H1 (cell line): ENCODE data around the gene IZUMO4. TPM values are rescaled to one million over a fixed set of nuclear protein-coding genes. Genes with fewer than 3 reads are reported as not detected.

Experiments used
- CTCF ChIA-PET: fragments of 300-600 bp; sonication (Branson Sonifier 250); formaldehyde crosslinking; loops from one replicate; lab custom pipeline; 2021; ENCODE audit not compliant: partially characterized antibody; lab: Charles Lee
- POLR2A ChIA-PET: fragments of 300-600 bp; sonication (Branson Sonifier 250); formaldehyde crosslinking; loops from one replicate; lab custom pipeline; 2021; ENCODE audit warnings: inconsistent platforms; ENCODE audit not compliant: partially characterized antibody; lab: Charles Lee
- DNase-seq, 2 experiments: peaks; one replicate each; pipeline versions ENCODE4 v3.0.0 to v3.0.0-alpha.2; 2010 to 2022; ENCODE audit warnings: low spot score in 2 of 2, low read depth in 1 of 2, mixed read lengths in 1 of 2
- FAIRE-seq: peaks from 2 replicates; lab custom pipeline; 2011; peaks lifted over from hg19 to GRCh38; lab: Jason Lieb, UNC
- H2AFZ ChIP-seq: 2 replicates; pipeline ENCODE4 v1.8.1; 2012; ENCODE audit warnings: low read length, inconsistent platforms
- H2AK5ac ChIP-seq: 2 replicates; pipeline ENCODE4 v1.6.1; 2013; ENCODE audit warnings: low read depth, low read length
- H2BK120ac ChIP-seq: replicated peaks from 2 replicates; pipeline ENCODE3; 2013; ENCODE audit warnings: low read depth, low read length, inconsistent platforms
- H2BK12ac ChIP-seq: 2 replicates; pipeline ENCODE4 v1.6.1; 2013; ENCODE audit warnings: low read depth, low read length
- H2BK15ac ChIP-seq: 2 replicates; pipeline ENCODE4 v1.6.1; 2013; ENCODE audit warnings: low read length
- H2BK20ac ChIP-seq: 2 replicates; pipeline ENCODE4 v1.6.1; 2013; ENCODE audit warnings: low read length
- H2BK5ac ChIP-seq: 2 replicates; pipeline ENCODE4 v1.6.1; 2013; ENCODE audit warnings: low read depth, low read length
- H3K14ac ChIP-seq: 2 replicates; pipeline ENCODE4 v1.6.1; 2013; ENCODE audit warnings: inconsistent platforms; ENCODE audit not compliant: insufficient read length
- H3K18ac ChIP-seq: 2 replicates; pipeline ENCODE4 v1.6.1; 2013; ENCODE audit warnings: low read length; ENCODE audit errors: extremely low read depth
- H3K23ac ChIP-seq: 2 replicates; pipeline ENCODE4 v1.6.1; 2013; ENCODE audit warnings: inconsistent platforms; ENCODE audit not compliant: insufficient read length
- H3K23me2 ChIP-seq: 2 replicates; pipeline ENCODE4 v1.6.1; 2013; ENCODE audit warnings: low read depth, low read length
- H3K27ac ChIP-seq: 2 replicates; pipeline ENCODE4 v1.6.1; 2011; ENCODE audit warnings: low read depth, low read length, inconsistent platforms
- H3K27me3 ChIP-seq, 4 experiments: replicated peaks in 1 of 4; 1 replicate in 1 of 4; 2 replicates in 3 of 4; pipeline versions ENCODE4 v1.6.1 to v1.8.1; 2011 to 2013; ENCODE audit warnings: low read length in 3 of 4, mild to moderate bottlenecking in 3 of 4, inconsistent platforms in 2 of 4, mixed read lengths in 2 of 4, moderate library complexity in 1 of 4; ENCODE audit not compliant: control insufficient read depth in 3 of 4, insufficient read depth in 3 of 4; ENCODE audit errors: extremely low read depth in 1 of 4
- H3K36me3 ChIP-seq, 4 experiments: 2 replicates each; pipeline versions ENCODE4 v1.6.1 to v1.8.1; 2011 to 2013; ENCODE audit warnings: mild to moderate bottlenecking in 4 of 4, low read length in 3 of 4, moderate library complexity in 2 of 4, control low read depth in 1 of 4, inconsistent platforms in 1 of 4; ENCODE audit not compliant: insufficient read depth in 4 of 4, control insufficient read depth in 2 of 4
- H3K4ac ChIP-seq: replicated peaks from 2 replicates; pipeline ENCODE3; 2013; ENCODE audit warnings: low read length, low read depth, mixed read lengths, inconsistent platforms; ENCODE audit not compliant: insufficient read length
- H3K4me1 ChIP-seq, 4 experiments: replicated peaks in 1 of 4; 1 replicate in 1 of 4; 2 replicates in 3 of 4; pipeline versions ENCODE4 v1.6.1 to v1.8.1; 2011 to 2013; ENCODE audit warnings: low read length in 3 of 4, inconsistent platforms in 2 of 4, mixed read lengths in 1 of 4; ENCODE audit not compliant: insufficient read depth in 4 of 4, control insufficient read depth in 3 of 4
- H3K4me2 ChIP-seq, 2 experiments: 2 replicates each; pipeline versions ENCODE4 v1.6.1 to v1.8.1; 2011 to 2013; ENCODE audit warnings: low read depth in 2 of 2, low read length in 2 of 2, control low read depth in 1 of 2, inconsistent platforms in 1 of 2, mild to moderate bottlenecking in 1 of 2; ENCODE audit not compliant: insufficient read depth in 1 of 2
- H3K4me3 ChIP-seq, 4 experiments: fragments of 200-600, 300-600 bp in 1 of 4; sonication (generic), shearing (Covaris generic), sonication (Bioruptor Twin) in 1 of 4; 2 replicates each; pipeline versions ENCODE4 v1.5.1 to v1.8.1; 2011 to 2016; ENCODE audit warnings: low read length in 4 of 4, low read depth in 3 of 4, control low read depth in 2 of 4, inconsistent platforms in 2 of 4, mild to moderate bottlenecking in 2 of 4, mixed read lengths in 1 of 4, moderate library complexity in 1 of 4; ENCODE audit not compliant: insufficient read depth in 2 of 4; ENCODE audit errors: extremely low read depth in 1 of 4
- H3K56ac ChIP-seq: replicated peaks from 2 replicates; pipeline ENCODE3; 2013; ENCODE audit warnings: low read depth, mild to moderate bottlenecking, mixed read lengths, low read length, inconsistent platforms; ENCODE audit not compliant: insufficient read length
- H3K79me1 ChIP-seq: 2 replicates; pipeline ENCODE4 v1.6.1; 2013; ENCODE audit warnings: low read depth, low read length, control low read depth
- H3K79me2 ChIP-seq, 2 experiments: 2 replicates each; pipeline versions ENCODE4 v1.6.1 to v1.8.1; 2012 to 2013; ENCODE audit warnings: low read length in 2 of 2, mild to moderate bottlenecking in 2 of 2, inconsistent platforms in 1 of 2; ENCODE audit not compliant: insufficient read depth in 2 of 2, control insufficient read depth in 1 of 2
- H3K9ac ChIP-seq, 4 experiments: replicated peaks in 1 of 4; 1 replicate in 1 of 4; 2 replicates in 3 of 4; pipeline versions ENCODE4 v1.6.1 to v1.8.1; 2011 to 2013; ENCODE audit warnings: low read depth in 3 of 4, low read length in 3 of 4, control low read depth in 2 of 4, mild to moderate bottlenecking in 2 of 4, moderate library complexity in 2 of 4, inconsistent platforms in 1 of 4; ENCODE audit errors: extremely low read depth in 1 of 4
- H3K9me3 ChIP-seq, 2 experiments: 2 replicates each; pipeline versions ENCODE4 v1.6.1 to v1.8.1; 2012 to 2013; ENCODE audit warnings: mild to moderate bottlenecking in 2 of 2, moderate library complexity in 2 of 2, control low read depth in 1 of 2, inconsistent platforms in 1 of 2, low read depth in 1 of 2, low read length in 1 of 2, mixed read lengths in 1 of 2; ENCODE audit not compliant: insufficient read depth in 2 of 2
- H4K20me1 ChIP-seq, 2 experiments: replicated peaks in 1 of 2; 2 replicates each; pipeline versions ENCODE3 to v1.8.1; 2011 to 2013; ENCODE audit warnings: inconsistent platforms in 2 of 2, low read length in 2 of 2, mild to moderate bottlenecking in 1 of 2; ENCODE audit not compliant: insufficient read depth in 2 of 2, control insufficient read depth in 1 of 2
- H4K5ac ChIP-seq: 2 replicates; pipeline ENCODE4 v1.6.1; 2013; ENCODE audit warnings: low read length, low read depth, mixed read lengths, inconsistent platforms; ENCODE audit not compliant: insufficient read length
- H4K8ac ChIP-seq: 2 replicates; pipeline ENCODE4 v1.8.0; 2013; ENCODE audit warnings: mild to moderate bottlenecking, moderate library complexity, low read length, inconsistent platforms; ENCODE audit not compliant: insufficient read depth; ENCODE audit errors: extremely low read depth
- H4K91ac ChIP-seq: replicated peaks from 2 replicates; pipeline ENCODE3; 2013; ENCODE audit warnings: low read length, mixed read lengths, inconsistent platforms; ENCODE audit not compliant: insufficient read length
- BRCA1 ChIP-seq: IDR thresholded peaks from 2 replicates; pipeline ENCODE4 v1.6.1; 2012; ENCODE audit warnings: low read depth, low read length, improper control_type of control experiment
- CBX5 ChIP-seq: fragments of 300-800, 300-1000 bp; sonication (generic); IDR thresholded peaks from 2 replicates; pipeline ENCODE4 v1.7.1; 2016; ENCODE audit warnings: antibody characterized with exemption, low read length, low read depth
- CEBPB ChIP-seq: IDR thresholded peaks from 2 replicates; pipeline ENCODE4 v1.6.1; 2012; ENCODE audit warnings: low read depth, low read length
- KDM1A ChIP-seq: fragments of 200-600, 300-600 bp; sonication (generic); IDR thresholded peaks from 2 replicates; pipeline ENCODE4 v1.7.1; 2016; ENCODE audit warnings: mild to moderate bottlenecking, low read length, borderline replicate concordance
- KDM5A ChIP-seq: fragments of 200-600 bp; IDR thresholded peaks from 2 replicates; pipeline ENCODE4 v1.7.1; 2012; ENCODE audit warnings: mild to moderate bottlenecking, low read length, inconsistent platforms, mixed read lengths
- MAX ChIP-seq: IDR thresholded peaks from 2 replicates; pipeline ENCODE4 v1.6.1; 2012; ENCODE audit warnings: inconsistent platforms
- NANOG ChIP-seq: IDR thresholded peaks from 2 replicates; pipeline ENCODE4 v1.6.1; 2011; ENCODE audit warnings: low read length, low read depth, mild to moderate bottlenecking, inconsistent platforms; ENCODE audit not compliant: insufficient read depth, poor library complexity, severe bottlenecking
- NRF1 ChIP-seq: IDR thresholded peaks from 2 replicates; pipeline ENCODE4 v1.6.1; 2011; ENCODE audit warnings: mild to moderate bottlenecking, low read depth, low read length, improper control_type of control experiment
- YY1 ChIP-seq: IDR thresholded peaks from 2 replicates; pipeline ENCODE4 v1.6.1; 2011; ENCODE audit warnings: low read depth, mild to moderate bottlenecking, low read length
- ZNF274 ChIP-seq: IDR thresholded peaks from 2 replicates; pipeline ENCODE4 v1.7.0; 2012; ENCODE audit warnings: low read length, borderline replicate concordance; ENCODE audit errors: extremely low read depth
- WGBS, 2 experiments: shearing (Covaris generic) in 1 of 2; methylation state at CpG; one replicate each; pipeline versions ENCODE4 v1.1.6 to v1.1.7; 2013 to 2015; ENCODE audit warnings: low lambda C conversion rate in 2 of 2, mixed read lengths in 2 of 2, inconsistent platforms in 1 of 2, low coverage in 1 of 2, missing lambda C conversion rate in 1 of 2; ENCODE audit not compliant: insufficient replicate concordance in 2 of 2, insufficient coverage in 1 of 2, insufficient read length in 1 of 2; ENCODE audit errors: extremely low coverage in 1 of 2, missing lambda C conversion rate in 1 of 2; 5-methylcytosine and 5-hydroxymethylcytosine counted together
- polyA plus RNA-seq, 7 experiments: library from polyadenylated mRNA; depleted of rRNA in 3 of 7; stranded (reverse) in 5 of 7; unstranded in 2 of 7; fragments of >200 nt in 5 of 7; fragments of 200-250 nt in 2 of 7; gene quantifications; 1 replicate in 5 of 7; 2 replicates in 1 of 7; 4 replicates in 1 of 7; pipeline versions ENCODE4 v1.2.1 to v1.2.3, GENCODE V29; 2011 to 2013; ENCODE audit warnings: missing spikeins in 2 of 7, mixed read lengths in 2 of 7
- total RNA-seq: library from RNA; stranded (reverse); fragmentation: NEBNext Ultra II Directional; extraction: Animal tissue kit (Norgen Biotek cat#: 25700); gene quantifications from 2 replicates; pipeline ENCODE4 v1.2.1, GENCODE V29; 2021
- TF ChIP-seq, protein P1 (sequence below): IDR thresholded peaks from 2 replicates; pipeline ENCODE4 v1.6.1; 2012; ENCODE audit warnings: low read length, inconsistent platforms

IZUMO4 gene
- total and polyA plus RNA-seq, 2 of the 8 experiments (the other 6 are each of a cell fraction or from before 2014, with no cell fraction given), result 1.8 to 1.9 TPM

GRCh38 chr19:2084993-2085720, 11.6 kb upstream of the IZUMO4 start:
- Histone ChIP-seq H2BK15ac (no peak overlapping the region), H3K18ac (no peak overlapping the region), H2BK20ac (no peak overlapping the region), H3K4me1 (peaks cover 0 to 5% (median 2%) of the 10 kb centered on the region in 4 experiments; a peak in 3 of 7 replicates), H3K9ac (no peak overlapping the region), H3K14ac (no peak overlapping the region), H4K20me1 (no peaks in the 10 kb centered on the region), H3K27me3 (no peaks in the 10 kb centered on the region), H3K23ac (no peak overlapping the region), H3K4me2 (no peak overlapping the region), H3K36me3 (no peaks in the 10 kb centered on the region), H3K27ac (no peak overlapping the region), H3K79me1 (no peaks in the 10 kb centered on the region), H4K91ac (no peak overlapping the region), H2BK12ac (no peak overlapping the region), H2AK5ac (no peak overlapping the region), H4K5ac (no peak overlapping the region), H3K9me3 (no peaks in the 10 kb centered on the region), H2BK120ac (no peak overlapping the region), H3K79me2 (no peaks in the 10 kb centered on the region), H3K23me2 (no peaks in the 10 kb centered on the region), H3K4ac (no peak overlapping the region), H2BK5ac (no peak overlapping the region), H3K56ac (no peak overlapping the region), H2AFZ (no peak overlapping the region), H4K8ac (no peak overlapping the region; the same call in 1 of the 2 replicates), H3K4me3 (no peak overlapping the region)
- ChIA-PET CTCF (interaction anchor here (0.7 to 2.6 kb wide), 2 partner anchors 16 to 354 kb away, joined by 4 to 14 read pairs; no protein-coding TSS in a partner anchor), POLR2A (interaction anchor here (0.7 to 1.3 kb wide), 4 partner anchors 9 to 1246 kb away, joined by 3 to 7 read pairs (median 3); no protein-coding TSS in a partner anchor)
- WGBS, 2 experiments, result 97% methylated on average over 26 of the region's 28 CpGs; no CpG with 5 or more reads in 1 of the 2 experiments
- FAIRE-seq (no peak), DNase-seq (no peak)
- TF ChIP-seq KDM5A (no peak), BRCA1 (no peak), CEBPB (no peak), NANOG (no peak), CBX5 (no peak), KDM1A (no peak), MAX (no peak), ZNF274 (no peak), YY1 (no peak), NRF1 (no peak)
- TF ChIP-seq, protein P1, sequence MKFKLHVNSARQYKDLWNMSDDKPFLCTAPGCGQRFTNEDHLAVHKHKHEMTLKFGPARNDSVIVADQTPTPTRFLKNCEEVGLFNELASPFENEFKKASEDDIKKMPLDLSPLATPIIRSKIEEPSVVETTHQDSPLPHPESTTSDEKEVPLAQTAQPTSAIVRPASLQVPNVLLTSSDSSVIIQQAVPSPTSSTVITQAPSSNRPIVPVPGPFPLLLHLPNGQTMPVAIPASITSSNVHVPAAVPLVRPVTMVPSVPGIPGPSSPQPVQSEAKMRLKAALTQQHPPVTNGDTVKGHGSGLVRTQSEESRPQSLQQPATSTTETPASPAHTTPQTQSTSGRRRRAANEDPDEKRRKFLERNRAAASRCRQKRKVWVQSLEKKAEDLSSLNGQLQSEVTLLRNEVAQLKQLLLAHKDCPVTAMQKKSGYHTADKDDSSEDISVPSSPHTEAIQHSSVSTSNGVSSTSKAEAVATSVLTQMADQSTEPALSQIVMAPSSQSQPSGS, result no peak
